NCI-H146 treated with DMSO at 0.1 percent for 48 hours (cell line): ENCODE data around the gene RASD2.

Experiments used
- DNase-seq: peaks from one replicate; lab custom pipeline; 2025; ENCODE audit not compliant: unreplicated experiment; lab: John Stamatoyannopoulos, UW

Gene RASD2

GRCh38 chr22:35581023-35581413 is 40.4 kb downstream of the RASD2 start:
- DNase-seq: no peak

GRCh38 chr22:35582218-35582860 is 41.7 kb downstream of the RASD2 start:
- DNase-seq: no peak

GRCh38 chr22:35582861-35583670 is 42.4 kb downstream of the RASD2 start:
- peak; percentile 37 for DNase-seq

- no peak for DNase-seq
These were observed 46.1 kb downstream of the RASD2 start for GRCh38 chr22:35586771-35587170.

GRCh38 chr22:35587447-35587870 is 46.8 kb downstream of the RASD2 start:
- no peak for DNase-seq

- no peak for DNase-seq
These were observed 47.3 kb downstream of the RASD2 start for GRCh38 chr22:35587896-35588295.

GRCh38 chr22:35589071-35589755 is 48.6 kb downstream of the RASD2 start:
- no peak for DNase-seq

GRCh38 chr22:35589756-35590093 is 49.1 kb downstream of the RASD2 start:
- DNase-seq: no peak

- no peak for DNase-seq
These were observed 50.1 kb downstream of the RASD2 start for GRCh38 chr22:35590634-35591295.

- no peak for DNase-seq
These were observed 51.2 kb downstream of the RASD2 start for GRCh38 chr22:35591714-35592417.

- DNase-seq: no peak
These were observed 51.9 kb downstream of the RASD2 start for GRCh38 chr22:35592418-35592967.

GRCh38 chr22:35593071-35593890 is 52.6 kb downstream of the RASD2 start:
- no peak for DNase-seq

GRCh38 chr22:35593891-35594470 is 53.4 kb downstream of the RASD2 start:
- DNase-seq: no peak

- no peak for DNase-seq
These were observed 54.1 kb downstream of the RASD2 start for GRCh38 chr22:35594686-35595085.

GRCh38 chr22:35596821-35597220 is 56.2 kb downstream of the RASD2 start:
- DNase-seq: no peak

GRCh38 chr22:35597692-35598395 is 57.2 kb downstream of the RASD2 start:
- DNase-seq: no peak

GRCh38 chr22:35598396-35598710 is 57.7 kb downstream of the RASD2 start:
- DNase-seq: no peak

GRCh38 chr22:35599364-35599763 is 58.7 kb downstream of the RASD2 start:
- no peak for DNase-seq

- DNase-seq: no peak
These were observed 59.8 kb downstream of the RASD2 start for GRCh38 chr22:35600476-35600875.
